Measurements from ENCODE around the gene RPGRIP1L.

The RPGRIP1L gene

DNA sequence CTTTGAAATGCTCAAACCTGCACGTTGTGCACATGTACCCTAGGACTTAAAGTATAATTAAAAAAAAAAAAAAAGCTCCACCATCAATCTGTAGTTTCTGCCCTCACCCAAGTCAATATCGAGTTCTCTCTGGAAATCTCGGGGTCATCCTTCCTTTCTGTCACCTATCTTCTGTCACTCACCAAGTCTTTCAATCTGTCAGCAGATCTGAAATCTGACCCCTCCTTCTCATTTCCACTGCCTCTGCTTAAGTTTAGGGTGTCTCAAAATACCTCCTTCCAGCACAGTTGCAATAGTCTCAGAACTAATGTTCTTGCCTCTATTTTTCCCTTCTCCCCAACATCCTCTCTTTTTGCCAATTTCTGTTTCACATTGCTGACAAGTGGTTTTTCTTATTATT, 32.6 kb upstream of the RPGRIP1L start:
- no peak for DNase-seq (ENCODE audit: low read depth in 1 of 2, low spot score in 1 of 2)
- Histone ChIP-seq H3K4me3 (replicated peaks; ENCODE audit: insufficient read depth, low read length) (no peak overlapping the region), H3K27ac (replicated peaks) (no peak overlapping the region), H3K27me3 (ENCODE audit: insufficient read depth, poor library complexity, severe bottlenecking) (no peaks in the 10 kb centered on the region)
- no peak for TF ChIP-seq GABPA (IDR thresholded peaks at IDR 0.05; ENCODE audit: low read depth)
- TF ChIP-seq, protein P1, sequence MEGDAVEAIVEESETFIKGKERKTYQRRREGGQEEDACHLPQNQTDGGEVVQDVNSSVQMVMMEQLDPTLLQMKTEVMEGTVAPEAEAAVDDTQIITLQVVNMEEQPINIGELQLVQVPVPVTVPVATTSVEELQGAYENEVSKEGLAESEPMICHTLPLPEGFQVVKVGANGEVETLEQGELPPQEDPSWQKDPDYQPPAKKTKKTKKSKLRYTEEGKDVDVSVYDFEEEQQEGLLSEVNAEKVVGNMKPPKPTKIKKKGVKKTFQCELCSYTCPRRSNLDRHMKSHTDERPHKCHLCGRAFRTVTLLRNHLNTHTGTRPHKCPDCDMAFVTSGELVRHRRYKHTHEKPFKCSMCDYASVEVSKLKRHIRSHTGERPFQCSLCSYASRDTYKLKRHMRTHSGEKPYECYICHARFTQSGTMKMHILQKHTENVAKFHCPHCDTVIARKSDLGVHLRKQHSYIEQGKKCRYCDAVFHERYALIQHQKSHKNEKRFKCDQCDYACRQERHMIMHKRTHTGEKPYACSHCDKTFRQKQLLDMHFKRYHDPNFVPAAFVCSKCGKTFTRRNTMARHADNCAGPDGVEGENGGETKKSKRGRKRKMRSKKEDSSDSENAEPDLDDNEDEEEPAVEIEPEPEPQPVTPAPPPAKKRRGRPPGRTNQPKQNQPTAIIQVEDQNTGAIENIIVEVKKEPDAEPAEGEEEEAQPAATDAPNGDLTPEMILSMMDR (IDR thresholded peaks at IDR 0.05; ENCODE audit: insufficient read depth, low read length) = no peak
- TF ChIP-seq POLR2AphosphoS5 (IDR thresholded peaks at IDR 0.05; ENCODE audit: low read depth) = no peak
- TF ChIP-seq SPI1 (IDR thresholded peaks at IDR 0.05; ENCODE audit: borderline replicate concordance, low read depth) = no peak
- TF ChIP-seq, protein P2, sequence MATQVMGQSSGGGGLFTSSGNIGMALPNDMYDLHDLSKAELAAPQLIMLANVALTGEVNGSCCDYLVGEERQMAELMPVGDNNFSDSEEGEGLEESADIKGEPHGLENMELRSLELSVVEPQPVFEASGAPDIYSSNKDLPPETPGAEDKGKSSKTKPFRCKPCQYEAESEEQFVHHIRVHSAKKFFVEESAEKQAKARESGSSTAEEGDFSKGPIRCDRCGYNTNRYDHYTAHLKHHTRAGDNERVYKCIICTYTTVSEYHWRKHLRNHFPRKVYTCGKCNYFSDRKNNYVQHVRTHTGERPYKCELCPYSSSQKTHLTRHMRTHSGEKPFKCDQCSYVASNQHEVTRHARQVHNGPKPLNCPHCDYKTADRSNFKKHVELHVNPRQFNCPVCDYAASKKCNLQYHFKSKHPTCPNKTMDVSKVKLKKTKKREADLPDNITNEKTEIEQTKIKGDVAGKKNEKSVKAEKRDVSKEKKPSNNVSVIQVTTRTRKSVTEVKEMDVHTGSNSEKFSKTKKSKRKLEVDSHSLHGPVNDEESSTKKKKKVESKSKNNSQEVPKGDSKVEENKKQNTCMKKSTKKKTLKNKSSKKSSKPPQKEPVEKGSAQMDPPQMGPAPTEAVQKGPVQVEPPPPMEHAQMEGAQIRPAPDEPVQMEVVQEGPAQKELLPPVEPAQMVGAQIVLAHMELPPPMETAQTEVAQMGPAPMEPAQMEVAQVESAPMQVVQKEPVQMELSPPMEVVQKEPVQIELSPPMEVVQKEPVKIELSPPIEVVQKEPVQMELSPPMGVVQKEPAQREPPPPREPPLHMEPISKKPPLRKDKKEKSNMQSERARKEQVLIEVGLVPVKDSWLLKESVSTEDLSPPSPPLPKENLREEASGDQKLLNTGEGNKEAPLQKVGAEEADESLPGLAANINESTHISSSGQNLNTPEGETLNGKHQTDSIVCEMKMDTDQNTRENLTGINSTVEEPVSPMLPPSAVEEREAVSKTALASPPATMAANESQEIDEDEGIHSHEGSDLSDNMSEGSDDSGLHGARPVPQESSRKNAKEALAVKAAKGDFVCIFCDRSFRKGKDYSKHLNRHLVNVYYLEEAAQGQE (IDR thresholded peaks at IDR 0.05; ENCODE audit: insufficient replicate concordance, low read depth) = no peak

DNA sequence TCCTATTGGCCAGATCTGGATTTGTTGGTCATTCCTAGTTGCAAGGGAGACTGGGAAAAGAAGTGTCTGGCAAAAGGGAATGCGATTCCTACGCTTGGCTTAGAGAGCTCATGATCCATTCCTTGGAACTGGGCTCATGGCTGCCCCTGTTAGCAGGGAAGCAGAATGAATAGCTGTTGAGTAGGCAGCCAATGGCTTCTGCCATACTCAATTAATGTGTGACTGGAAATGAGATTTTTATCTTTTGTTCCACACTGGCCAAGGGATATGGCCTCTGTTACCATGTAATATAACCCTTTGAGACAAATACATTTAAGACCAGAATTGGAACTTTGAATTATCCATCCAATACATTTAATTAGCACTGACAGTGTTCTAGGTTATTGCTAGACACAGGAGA, 31.2 kb upstream of the RPGRIP1L start:
- no peaks in the 10 kb centered on the region for H3K27me3 ChIP-seq (ENCODE audit: insufficient read depth, poor library complexity, severe bottlenecking)
- DNase-seq (ENCODE audit: low read depth in 1 of 2, low spot score in 1 of 2) = no peak
- TF ChIP-seq GABPA (IDR thresholded peaks at IDR 0.05; ENCODE audit: low read depth) (no peak), POLR2AphosphoS5 (IDR thresholded peaks at IDR 0.05; ENCODE audit: low read depth) (no peak), SPI1 (IDR thresholded peaks at IDR 0.05; ENCODE audit: borderline replicate concordance, low read depth) (no peak)
- TF ChIP-seq, protein P1 (IDR thresholded peaks at IDR 0.05; ENCODE audit: insufficient read depth, low read length) = no peak
- TF ChIP-seq, protein P2 (IDR thresholded peaks at IDR 0.05; ENCODE audit: insufficient replicate concordance, low read depth) = no peak

DNA sequence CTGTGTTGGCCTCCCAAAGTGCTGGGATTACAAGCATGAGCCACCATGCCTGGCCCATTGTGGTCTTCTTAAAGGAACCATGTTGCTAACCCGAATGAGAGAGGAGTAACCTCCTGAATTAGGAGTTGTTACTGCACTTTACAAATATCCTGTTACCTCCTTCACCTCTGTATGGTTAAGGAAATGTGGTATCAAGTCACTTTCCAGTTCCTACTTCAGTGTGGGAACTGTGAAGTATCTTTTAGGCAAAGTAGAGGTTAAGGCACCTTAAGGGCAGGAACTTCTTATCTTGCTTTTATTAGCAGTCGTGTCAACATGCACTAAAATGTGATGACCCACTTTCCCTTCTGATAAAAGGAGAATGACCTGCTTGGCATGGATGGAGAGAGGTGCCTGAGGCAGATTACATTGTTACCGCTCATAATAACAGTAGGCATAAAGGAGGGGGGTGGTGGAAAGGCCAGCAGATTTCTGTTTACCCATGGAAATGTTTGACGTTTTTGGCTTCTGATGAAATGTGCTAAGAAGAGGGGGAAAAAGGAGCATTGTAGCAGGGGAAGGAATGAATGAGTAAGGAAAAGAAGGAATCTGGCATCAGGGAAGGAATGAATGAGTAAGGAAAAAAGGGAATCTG, 28.8 kb upstream of the RPGRIP1L start:
- DNase-seq (ENCODE audit: low read depth in 1 of 2, low spot score in 1 of 2) = no peak
- no peak overlapping the region for H3K27ac ChIP-seq (replicated peaks)
- H3K4me3 ChIP-seq (replicated peaks; ENCODE audit: insufficient read depth, low read length) = no peak overlapping the region
- no peaks in the 10 kb centered on the region for H3K27me3 ChIP-seq (ENCODE audit: insufficient read depth, poor library complexity, severe bottlenecking)
- TF ChIP-seq, protein P1 (IDR thresholded peaks at IDR 0.05; ENCODE audit: insufficient read depth, low read length) = no peak
- TF ChIP-seq POLR2AphosphoS5 (IDR thresholded peaks at IDR 0.05; ENCODE audit: low read depth) (no peak), GABPA (IDR thresholded peaks at IDR 0.05; ENCODE audit: low read depth) (no peak), SPI1 (IDR thresholded peaks at IDR 0.05; ENCODE audit: borderline replicate concordance, low read depth) (no peak)
- TF ChIP-seq, protein P2 (IDR thresholded peaks at IDR 0.05; ENCODE audit: insufficient replicate concordance, low read depth) = no peak

More for the DNA sequence above, 31.2 kb upstream of the RPGRIP1L start:
- Histone ChIP-seq H3K4me3 (replicated peaks; ENCODE audit: insufficient read depth, low read length) (no peak overlapping the region), H3K27ac (replicated peaks) (no peak overlapping the region)
